Stimulated activated CD4-positive, alpha-beta T cell treated with anti-CD3 and anti-CD28 coated beads, Interleukin-4, amount 100 ng/mL, for 1 hour (primary cell): Measurements from ENCODE around the gene ZFAND2B.

ENCODE experiments used
- DNase-seq: peaks from one replicate; pipeline ENCODE4 v3.0.0-alpha.2; 2020

The ZFAND2B gene, protein sequence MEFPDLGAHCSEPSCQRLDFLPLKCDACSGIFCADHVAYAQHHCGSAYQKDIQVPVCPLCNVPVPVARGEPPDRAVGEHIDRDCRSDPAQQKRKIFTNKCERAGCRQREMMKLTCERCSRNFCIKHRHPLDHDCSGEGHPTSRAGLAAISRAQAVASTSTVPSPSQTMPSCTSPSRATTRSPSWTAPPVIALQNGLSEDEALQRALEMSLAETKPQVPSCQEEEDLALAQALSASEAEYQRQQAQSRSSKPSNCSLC

DNA sequence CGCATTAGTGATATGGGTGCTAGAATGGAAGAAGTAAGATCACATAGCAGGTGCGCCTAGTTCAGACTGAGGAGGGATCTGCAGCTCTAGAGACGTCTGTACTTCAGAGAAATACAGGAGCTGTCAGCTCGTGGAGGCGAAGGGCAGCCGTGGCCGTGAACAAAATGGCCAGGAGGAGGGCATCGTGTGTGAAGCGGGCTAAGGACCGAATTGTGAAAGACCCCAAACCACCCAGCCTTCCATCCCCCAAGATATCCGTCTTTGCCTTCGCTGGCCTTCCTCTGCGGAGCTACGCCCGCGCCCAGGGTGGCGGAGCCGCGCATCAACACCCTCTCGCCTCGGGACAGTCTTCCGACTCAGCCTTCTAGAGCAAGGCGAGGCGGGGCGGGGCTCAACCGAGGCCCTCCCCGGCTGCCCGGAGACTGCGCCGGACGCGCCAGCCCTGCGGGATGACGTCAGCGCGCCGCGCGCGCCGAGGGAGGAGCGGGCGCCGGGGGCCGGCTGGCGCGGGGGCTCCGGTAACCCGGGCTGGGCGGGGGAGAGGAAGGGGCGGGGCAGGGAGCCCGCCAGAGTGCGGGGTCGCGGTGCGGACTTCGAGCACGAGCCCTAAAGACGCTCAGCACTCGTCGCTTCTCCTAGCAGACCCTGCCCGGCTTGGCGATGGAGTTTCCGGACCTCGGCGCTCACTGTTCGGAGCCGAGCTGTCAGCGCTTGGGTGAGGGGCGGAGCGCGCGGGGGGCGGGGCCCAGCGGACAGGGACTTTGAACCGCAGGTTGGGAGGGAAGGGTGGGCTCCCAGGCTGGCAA, at the start of gene ZFAND2B:
ZFAND2B (plus strand) TSS at position 455 of the 806 bp plus-strand sequence; CDS start at position 661, 206 bp downstream.
- DNase-seq, result peak; percentile 96

DNA sequence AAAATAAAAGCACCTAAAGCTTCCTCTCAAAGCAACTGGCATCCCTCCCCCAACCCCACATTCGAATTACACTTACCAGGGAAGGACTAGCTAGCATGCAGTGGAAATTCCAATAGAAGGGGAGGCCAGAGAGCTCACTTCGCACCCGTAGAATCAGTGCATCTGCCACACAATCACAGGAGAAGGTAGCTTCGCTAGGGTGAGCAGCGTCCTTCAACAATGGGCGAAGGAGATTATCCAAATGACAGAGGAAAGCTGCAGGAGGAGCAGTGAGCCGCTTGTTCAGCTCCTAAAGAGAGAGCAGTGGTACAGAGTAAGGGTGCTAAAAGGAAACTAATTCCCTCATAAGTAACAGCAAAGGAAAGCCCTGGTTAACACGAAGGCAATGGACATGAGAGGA, 49.2 kb upstream of the ZFAND2B start:
- no peak for DNase-seq

DNA sequence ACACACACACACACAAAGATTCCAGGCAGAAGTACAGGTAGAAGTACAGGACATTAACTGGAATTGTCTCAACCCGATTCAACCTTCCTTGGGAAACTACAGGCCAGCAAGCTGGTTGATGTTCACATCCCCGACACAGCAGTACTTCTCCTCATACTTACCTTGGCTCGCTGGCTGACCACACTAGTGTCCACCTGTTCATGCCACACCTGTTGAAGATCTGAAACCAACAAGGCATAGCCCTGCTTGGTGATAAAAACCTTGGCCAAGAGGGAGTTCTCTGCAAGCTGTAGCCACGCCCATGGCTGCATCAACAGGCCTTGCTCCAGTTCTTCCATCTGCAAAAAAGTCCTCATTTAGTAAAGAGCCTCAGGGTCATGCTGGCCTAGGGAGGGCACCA, 48.6 kb upstream of the ZFAND2B start:
- no peak for DNase-seq

DNA sequence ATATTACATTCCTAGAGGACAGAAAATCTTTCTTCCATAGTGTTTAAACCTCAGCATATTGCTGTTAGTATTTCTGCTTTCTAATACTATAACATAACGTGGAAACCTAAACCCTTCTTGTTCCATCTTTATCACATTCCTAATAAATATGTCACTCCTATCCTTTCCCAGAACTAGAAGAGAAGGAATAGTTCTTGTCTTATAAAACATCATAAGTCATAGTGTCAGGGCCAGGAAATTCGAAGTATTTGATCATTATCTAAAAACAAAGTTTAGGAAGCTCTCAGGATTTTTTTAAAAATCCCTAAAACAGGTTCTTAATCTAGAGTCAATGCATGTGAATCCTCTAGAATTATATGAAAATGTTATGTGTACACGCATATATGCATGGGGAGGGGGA, 48.0 kb upstream of the ZFAND2B start:
- DNase-seq, result no peak

DNA sequence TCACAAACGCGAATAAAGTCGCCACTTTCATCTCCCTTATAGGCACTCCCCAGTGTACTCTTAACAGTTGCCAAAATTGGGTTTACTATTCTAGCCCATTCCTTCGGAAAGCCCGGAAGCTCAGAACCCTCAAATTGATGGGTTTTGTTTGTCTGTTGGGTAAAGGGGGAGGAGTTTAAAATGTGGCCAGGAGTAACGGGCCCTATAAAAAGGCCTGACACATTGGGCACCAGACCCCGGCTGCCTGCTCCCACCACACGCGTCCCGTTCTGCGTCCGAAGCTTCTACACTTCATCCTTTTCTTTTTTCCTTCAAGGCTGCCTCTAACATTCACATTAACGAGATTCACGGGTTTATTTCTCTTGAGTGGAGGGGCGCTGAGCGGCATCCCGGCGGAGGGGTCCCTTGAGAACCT, 46.8 kb upstream of the ZFAND2B start:
- DNase-seq, result no peak

DNA sequence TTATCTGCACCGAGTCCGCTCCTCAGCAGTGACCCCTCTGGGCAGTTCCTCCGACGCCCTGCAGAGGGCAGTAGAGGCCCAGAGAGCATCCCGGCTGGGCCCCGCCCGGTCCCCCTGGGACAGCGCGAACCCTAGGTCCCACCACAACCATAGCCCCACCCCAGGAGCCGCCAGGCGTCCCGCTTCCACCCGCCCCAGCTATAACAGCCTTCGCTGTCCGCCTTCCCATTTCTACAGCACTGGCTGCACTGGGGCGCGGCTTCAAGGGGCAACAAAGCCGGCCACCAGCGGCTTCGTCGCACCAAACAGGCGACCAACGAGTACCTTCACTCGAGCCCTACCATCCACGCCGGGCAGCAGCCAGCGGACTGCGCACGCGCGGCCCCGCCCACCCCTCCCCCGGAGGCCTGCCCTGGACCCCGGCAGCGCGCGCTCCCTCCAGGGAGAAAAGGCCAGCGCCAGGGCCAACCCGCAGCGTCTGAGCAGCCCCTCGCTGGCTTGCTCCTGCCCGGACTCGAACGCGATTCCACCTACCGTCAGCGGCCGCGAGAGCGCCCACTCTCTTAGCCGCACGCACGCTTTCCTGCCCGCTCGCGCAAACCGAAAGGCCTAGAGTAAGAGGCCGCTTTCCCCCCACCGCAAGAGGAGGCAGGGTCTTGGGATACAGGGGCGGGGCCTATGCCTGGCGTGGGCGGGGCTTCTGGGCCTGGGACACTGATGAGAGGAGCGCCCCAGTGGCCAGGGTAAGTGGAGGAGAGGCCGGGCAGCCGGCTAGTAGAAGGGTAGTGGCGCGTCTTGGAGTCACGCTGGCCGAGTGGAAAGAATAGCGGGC, 46.2 kb upstream of the ZFAND2B start, which contains the start of gene NHEJ1:
NHEJ1 (minus strand) TSS at position 630 of the 832 bp plus-strand sequence. CDS start 2,453 bp downstream, outside the sequence.
- DNase-seq, result peak; percentile 94

DNA sequence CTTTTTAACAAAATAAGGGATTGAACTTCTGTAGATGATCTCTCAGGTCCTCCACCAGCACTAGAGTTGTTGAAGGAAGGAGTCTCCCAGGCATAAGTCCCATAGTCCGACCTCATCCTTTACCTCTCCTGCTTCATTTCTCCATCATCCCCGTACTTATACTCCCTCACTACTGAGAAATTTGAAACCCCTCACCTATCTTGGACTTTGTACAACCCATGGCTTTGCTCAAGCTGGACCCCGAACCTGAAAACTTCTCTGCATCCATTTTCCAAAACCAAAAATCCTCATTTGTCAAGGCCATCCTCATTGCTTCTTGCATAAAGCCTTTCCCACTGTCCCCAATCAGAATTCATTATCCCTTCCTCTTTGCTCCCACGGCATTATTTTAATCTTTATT, 45.5 kb upstream of the ZFAND2B start:
- DNase-seq, result no peak

DNA sequence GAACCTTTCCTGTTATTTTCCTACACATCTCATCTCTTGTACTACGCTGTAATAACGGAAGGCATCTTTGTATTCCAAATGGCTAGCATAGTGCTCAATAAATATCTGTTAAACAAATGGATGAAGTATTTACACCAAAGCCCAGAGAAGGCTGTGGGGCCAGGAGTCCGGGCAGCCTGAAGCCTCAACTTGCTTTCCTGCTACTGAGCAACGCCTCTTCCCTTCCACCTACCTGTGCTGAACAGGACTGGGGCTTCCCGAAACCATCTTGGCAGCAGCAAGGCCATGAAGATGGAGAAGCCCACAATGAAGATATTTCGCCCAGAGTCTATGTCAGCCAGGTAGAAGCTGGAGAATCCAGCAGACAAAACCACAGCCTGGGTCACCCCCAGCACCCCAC, 43.4 kb upstream of the ZFAND2B start:
- no peak for DNase-seq

DNA sequence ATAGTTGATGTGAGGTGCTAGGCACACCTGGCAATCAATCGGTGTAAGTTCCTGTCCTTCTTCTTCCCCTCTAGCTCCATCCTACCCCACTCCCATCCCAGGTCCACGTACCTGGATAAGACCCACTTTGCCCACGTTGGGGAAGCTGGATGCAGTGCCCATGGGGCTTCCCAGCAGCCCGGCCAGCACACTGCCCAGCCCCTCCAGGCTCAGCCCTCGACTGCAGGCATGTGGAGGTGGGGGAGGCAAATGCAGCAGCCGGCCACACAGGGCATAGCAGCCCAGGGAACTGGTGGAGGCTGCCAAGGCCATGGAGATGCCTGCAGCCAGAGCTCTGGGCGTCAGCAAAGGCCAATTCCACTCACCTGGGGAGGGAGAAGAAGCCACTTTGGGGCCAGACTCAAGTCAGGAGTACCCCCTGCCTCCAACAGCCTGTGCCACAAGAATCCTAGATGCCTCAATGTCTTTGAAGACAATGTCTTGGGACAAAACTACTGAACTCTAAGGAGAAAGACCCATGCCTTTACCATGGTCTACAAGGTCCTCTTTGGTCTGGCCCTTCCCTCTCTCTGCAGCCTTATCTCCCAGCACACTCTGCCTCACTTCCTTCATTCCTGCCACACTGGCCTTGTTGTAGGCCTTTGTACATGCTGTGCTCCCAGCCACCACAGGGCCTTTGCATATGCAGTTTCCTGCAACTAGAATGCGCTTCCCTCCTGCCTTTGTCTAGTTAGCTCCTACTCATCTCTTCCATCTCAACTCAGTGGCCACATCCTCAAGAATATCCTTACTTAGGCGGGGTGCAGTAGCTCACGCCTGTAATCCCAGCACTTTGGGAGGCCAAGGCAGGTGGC, 41.3 kb upstream of the ZFAND2B start:
- DNase-seq, result no peak

DNA sequence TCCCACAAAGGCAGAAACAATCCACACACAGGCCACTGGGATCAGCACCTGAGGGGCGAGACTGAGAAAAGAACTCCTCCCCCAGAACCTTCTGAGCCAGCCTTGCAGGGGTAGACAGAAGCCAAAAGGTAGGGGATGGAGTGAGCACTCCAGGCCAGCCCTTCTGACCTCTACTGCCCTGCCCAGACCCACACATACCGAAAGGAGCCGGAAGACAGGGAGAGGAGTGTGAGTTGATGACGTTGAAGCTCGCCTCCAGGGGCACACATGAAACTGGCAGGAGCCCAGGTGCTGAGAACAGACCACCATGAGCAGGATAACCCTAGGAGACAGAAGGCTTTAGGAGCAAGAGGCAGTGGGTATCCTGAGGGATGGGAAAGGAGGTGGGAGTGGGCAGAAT, 38.6 kb upstream of the ZFAND2B start:
- DNase-seq, result no peak

DNA sequence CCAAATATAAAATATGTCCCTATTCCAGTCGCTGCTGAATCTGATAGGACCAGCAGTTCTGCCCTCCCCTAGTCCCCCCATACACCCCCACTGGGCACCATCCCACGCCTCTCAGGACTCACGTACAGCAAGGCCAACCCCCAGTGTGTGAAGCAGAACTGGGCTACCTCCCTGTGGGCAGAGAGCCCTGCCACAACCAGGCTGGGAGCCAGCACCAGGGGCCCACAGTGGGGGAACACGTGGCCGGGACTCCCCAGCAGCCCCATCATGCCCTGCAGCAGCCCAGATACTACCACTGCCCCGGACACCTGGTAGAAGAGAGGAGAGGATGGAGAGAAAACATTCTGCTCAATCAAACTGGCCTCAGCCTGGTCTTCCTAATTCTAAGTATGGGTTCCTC, 38.1 kb upstream of the ZFAND2B start:
- DNase-seq, result no peak

DNA sequence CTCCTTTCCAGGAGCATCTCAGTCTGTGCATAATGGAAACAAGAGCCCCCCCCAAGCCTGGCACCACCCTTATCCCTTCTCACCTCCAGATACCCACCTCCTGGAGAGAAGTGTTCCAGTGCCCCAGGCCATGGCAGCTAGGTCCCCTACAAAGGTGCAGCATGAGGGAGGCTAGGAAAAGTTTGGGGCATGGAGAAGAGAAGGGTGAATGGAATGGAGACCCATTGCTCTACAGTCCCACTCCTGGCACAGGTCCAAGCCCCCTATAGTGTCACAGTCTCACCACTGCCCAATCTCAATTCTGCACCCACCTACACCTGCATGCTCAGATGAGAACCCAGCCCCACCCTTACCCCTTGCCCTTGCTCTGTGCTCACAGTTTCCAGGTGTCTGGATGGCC, 37.6 kb upstream of the ZFAND2B start:
- DNase-seq, result no peak

DNA sequence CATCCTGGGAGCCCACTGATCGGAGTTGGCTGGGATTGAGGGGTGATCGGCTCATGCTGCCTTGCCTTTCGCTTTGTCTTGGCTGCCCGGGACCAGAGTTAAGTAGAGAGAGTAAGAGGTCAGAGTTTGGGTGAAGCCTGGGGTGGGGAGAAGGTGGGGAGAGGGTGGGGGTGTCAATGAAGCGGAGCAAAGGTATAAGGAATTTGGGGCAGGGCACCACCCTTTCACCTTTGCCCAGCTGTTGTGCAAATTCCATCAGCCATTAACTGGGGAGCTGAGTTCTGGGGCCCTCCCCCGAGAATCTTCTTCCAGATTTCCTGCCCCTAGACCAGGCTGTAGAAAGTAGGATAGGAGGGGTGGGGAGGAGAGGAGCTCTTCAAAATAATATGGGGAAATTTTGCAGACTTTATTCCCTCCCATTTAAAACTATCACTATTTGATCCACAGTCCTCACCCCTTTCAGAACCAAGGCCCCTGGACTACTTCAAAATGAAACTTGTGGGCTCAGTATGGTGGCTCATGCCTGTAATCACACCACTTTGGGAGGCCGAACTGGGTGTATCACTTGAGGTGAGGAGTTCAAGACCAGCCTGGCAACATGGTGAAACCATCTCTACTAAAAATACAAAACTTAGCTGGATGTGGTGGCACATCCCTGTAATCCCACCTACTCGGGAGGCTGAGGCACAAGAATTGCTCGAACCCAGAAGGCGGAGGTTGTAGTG, 36.5 kb upstream of the ZFAND2B start, which contains the start of gene SLC23A3:
SLC23A3 (minus strand) TSS at position 100 of the 725 bp plus-strand sequence; CDS start at position 55, 45 bp downstream.
- DNase-seq, result no peak

DNA sequence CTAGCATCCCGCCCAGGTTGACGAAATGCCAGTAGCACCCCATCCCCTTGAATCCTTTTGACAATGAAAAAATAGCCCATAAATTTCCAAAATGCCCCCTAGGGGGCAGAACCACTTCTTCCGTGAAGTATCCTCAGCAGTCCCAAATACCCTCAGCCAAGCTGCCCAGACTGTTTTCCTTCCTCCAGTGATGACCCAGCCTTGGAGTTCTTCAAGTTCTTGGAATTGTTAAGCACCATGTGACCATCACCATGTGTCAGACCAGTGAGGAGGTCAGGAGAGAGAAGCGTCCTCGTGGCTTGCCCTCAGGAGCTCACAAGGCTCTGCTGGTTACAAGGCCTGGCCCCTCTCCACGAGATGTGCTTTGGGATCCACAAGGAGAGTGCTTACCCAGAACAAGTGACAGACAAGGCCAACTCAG, 35.3 kb upstream of the ZFAND2B start:
- no peak for DNase-seq

DNA sequence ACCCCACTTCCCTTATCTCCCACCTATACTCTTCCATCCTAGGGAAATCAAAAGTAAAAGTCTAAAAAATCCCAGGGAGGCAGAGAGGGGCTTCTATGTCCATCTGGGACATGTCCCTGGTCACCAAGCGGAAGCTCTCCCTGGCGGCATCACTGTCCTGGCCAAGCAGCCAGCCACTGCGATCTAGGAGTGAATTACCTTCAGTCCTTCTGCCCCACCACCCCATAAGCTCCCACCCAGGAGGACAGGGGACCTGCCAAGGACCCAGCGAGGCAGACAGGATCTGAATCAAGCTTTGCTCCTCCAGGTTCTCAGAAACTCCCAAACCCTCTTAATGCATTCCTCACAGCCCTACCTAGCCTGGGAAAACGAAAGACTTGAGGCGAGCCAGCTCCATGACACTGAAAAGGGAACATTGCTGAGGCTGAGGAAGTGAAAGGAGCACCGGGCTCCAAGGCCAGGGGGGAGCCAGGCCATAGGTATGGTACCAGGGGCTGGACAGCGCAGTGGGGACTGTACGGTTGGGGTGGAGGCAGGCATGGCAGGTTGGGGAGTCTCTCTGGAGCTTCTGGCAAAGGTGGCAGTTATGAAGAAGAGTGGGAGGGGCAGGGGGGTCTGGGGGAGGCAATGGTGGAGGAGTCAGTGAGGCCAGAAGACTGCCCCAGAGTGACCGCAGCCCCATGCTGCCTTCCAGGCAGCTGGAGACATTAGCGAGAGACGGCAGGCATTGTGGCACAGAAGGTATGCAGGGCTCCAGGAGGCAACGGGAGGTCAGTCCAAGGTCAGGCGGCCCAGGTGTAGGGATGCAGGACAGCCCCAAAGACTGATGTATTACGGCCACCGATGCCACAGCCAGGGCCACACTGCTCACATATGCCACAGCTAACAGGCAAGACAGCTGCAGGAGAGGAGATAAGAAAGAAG, 34.1 kb upstream of the ZFAND2B start:
- DNase-seq, result no peak

DNA sequence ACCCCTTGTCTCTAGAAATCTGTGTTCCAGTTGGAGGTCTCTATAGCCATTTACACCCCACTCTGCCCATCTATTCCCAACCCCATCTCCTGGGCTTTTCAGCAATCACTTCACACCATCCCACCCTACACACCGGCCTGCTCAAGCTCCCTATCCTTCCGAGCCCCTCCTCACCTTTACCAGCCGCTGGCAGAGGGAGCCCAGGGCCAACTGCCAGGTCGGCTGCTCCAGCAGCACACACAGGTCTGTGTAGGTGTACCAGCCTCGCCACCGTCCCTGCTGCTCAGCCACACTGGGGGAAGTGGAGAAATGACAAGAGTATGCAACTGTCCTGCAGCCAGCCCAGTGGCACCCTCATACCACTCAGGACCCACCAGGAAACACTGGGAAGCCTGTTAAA, 33.4 kb upstream of the ZFAND2B start:
- no peak for DNase-seq

DNA sequence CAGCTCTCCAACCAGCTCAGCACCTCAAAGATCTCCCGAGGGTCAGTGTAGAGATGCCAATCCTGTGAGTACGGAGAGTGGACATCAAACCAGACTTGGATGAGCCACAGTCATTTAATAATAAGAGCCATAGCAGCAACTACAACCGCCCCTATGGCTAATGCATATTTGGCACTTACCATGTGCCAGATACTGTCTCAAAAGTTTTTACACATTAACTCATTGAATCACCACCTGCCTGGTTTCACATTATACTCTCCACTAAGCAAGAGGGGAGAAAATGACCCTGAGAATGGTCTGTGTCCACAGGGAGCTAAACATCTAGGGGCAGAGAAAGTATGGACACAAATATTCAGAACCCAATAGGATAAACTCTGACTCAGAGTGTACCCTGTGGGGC, 32.4 kb upstream of the ZFAND2B start:
- DNase-seq, result no peak

DNA sequence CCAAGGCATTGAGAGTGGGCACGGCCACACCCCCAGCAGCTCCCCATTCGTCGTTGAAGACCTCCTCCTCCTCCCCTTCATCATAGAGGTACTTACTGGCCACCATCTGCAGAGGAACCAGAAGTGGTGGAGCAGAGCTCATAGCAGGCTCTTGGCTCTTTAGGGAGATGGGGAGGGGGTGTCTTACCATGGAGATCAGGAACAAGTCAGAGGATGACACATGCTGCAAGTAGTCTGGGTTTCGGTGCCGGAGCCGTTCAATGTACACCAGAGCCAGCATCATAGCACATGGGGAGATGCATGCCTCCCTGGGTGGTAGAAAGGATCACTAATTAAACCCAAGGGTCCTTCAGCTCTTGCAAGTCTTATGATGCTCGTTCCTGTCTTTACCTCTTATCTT, 31.8 kb upstream of the ZFAND2B start:
- DNase-seq, result no peak

DNA sequence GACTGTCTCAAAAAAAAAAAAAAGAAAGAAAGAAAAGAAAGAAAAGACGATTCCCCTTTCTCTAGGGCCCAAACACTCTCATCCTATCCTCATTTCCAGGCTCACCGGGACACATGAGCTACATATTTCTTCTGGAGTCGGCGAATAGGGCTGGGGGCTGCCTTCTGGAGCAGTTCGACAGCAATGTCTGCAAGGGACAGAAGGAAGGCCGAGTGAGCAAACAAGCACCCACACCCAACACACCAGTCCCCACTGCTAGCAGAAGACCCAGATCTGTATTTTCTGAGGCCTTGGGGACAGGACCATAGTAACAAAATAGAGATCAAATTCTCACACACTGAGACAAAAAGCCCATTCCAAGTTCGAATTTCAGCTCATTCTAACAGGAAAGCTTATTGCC, 31.1 kb upstream of the ZFAND2B start:
- DNase-seq, result no peak
